ENCODE measurements around the gene FOXS1. TPM values are rescaled to one million over a fixed set of nuclear protein-coding genes. Genes with fewer than 3 reads are reported as not detected.

FOXS1 gene
- polyA plus RNA-seq, 1 of the 3 experiments (the other 2 are of a cell fraction), result 0.99 TPM

DNA sequence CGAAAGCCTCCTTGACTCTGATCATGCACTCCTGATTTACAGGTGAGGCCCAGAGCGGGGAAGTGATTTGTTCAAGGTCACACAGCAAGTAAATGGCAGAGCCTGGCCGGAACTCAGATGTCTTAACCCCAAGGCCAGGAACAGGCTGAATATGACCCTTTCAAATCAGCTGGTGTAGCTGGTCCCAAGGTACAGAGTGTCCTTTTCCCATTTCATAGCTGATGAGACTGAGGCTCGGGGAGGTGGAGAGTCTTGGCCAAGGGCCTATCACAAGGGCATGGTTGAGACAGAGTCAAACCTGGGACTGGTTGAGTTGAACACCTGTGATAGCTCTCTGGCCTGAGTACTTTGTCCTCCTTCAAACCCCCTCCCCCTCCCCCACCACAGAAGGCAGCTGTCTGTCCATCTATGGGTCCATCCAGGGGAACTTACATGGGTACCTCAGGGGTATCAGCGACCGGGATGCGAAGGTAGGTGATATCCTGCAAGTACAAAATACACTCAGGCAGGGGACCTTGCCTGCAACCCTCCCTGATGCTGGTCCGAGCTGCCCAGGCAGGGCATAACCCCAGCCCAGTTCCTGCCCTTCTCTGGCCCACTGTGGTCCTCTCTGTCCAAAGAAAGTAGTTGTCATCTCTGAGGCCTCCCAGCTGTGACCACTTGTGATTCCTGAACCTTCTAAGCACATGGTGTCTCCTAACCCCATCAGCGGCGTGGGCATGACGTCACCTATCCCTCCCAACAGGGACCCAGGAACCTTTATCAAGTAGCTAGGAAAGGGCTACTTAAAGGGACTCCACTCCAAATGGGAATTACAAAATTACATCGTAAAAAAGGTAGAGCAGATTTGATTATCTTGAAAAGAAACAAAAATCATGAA, 19.4 kb upstream of the FOXS1 start:
- 87% methylated on average over 11 of the region's 12 CpGs for WGBS (ENCODE audit: low lambda C conversion rate)
- H3K79me2 ChIP-seq (ENCODE audit: insufficient read depth), result no peaks in the 10 kb centered on the region
- ChIA-PET POLR2A (no interaction called here), CTCF (interaction anchor here (1.4 to 4.2 kb wide), 3 partner anchors 12 to 87 kb away, joined by 9 to 16 read pairs (median 16); partner anchors contain the start of gene PDRG1)
- TF ChIP-seq EP300 (IDR thresholded peaks at IDR 0.05; ENCODE audit: borderline replicate concordance in 1 of 2, low read depth in 1 of 2, low read length in 1 of 2), result no peak
- no peak for TF ChIP-seq USF2 (IDR thresholded peaks at IDR 0.05; ENCODE audit: borderline replicate concordance, low read depth, low read length)
- TF ChIP-seq TEAD4 (IDR thresholded peaks at IDR 0.05; ENCODE audit: borderline replicate concordance, insufficient read depth), result no peak
- TF ChIP-seq, protein P1, sequence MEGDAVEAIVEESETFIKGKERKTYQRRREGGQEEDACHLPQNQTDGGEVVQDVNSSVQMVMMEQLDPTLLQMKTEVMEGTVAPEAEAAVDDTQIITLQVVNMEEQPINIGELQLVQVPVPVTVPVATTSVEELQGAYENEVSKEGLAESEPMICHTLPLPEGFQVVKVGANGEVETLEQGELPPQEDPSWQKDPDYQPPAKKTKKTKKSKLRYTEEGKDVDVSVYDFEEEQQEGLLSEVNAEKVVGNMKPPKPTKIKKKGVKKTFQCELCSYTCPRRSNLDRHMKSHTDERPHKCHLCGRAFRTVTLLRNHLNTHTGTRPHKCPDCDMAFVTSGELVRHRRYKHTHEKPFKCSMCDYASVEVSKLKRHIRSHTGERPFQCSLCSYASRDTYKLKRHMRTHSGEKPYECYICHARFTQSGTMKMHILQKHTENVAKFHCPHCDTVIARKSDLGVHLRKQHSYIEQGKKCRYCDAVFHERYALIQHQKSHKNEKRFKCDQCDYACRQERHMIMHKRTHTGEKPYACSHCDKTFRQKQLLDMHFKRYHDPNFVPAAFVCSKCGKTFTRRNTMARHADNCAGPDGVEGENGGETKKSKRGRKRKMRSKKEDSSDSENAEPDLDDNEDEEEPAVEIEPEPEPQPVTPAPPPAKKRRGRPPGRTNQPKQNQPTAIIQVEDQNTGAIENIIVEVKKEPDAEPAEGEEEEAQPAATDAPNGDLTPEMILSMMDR (IDR thresholded peaks at IDR 0.05), result no peak
- TF ChIP-seq RAD21 (IDR thresholded peaks at IDR 0.05; ENCODE audit: low read length), result no peak
- no peaks in the 10 kb centered on the region for H3K9me3 ChIP-seq
- H3K4me3 ChIP-seq (ENCODE audit: low read depth in 2 of 2, low read length in 1 of 2), result no peak overlapping the region
- H3K4me2 ChIP-seq, result no peak overlapping the region
- no peaks in the 10 kb centered on the region for H3K36me3 ChIP-seq (replicated peaks in 1 of 2; ENCODE audit: control insufficient read depth in 1 of 2, insufficient read depth in 2 of 2, low read length in 1 of 2)
- peaks cover 0 to 37% of the 10 kb centered on the region in 2 experiments; a peak in 2 of 4 replicates for H3K4me1 ChIP-seq (ENCODE audit: control insufficient read depth in 1 of 2, insufficient read depth in 2 of 2, low read depth in 1 of 2, low read length in 1 of 2)
- no peak overlapping the region for H2AFZ ChIP-seq (ENCODE audit: low read depth)
- H3K9ac ChIP-seq, result no peak overlapping the region
- no peaks in the 10 kb centered on the region for H3K9me2 ChIP-seq
- H4K20me1 ChIP-seq (ENCODE audit: insufficient read depth), result no peaks in the 10 kb centered on the region
- no peak for DNase-seq
- peaks cover 5% of the 10 kb centered on the region for H3F3A ChIP-seq (replicated peaks; ENCODE audit: insufficient read depth)
- H3K27me3 ChIP-seq (ENCODE audit: insufficient read depth), result no peaks in the 10 kb centered on the region
- no peak overlapping the region for H3K27ac ChIP-seq (ENCODE audit: low read depth in 2 of 2, low read length in 1 of 2)

- H2AFZ ChIP-seq (ENCODE audit: low read depth), result no peak overlapping the region
- H3K4me3 ChIP-seq (ENCODE audit: low read depth in 2 of 2, low read length in 1 of 2), result no peak overlapping the region
- H3K9me2 ChIP-seq, result no peaks in the 10 kb centered on the region
- H3K4me2 ChIP-seq, result no peak overlapping the region
- no peak overlapping the region for H3K9ac ChIP-seq
- ChIA-PET CTCF (interaction anchor here (1.1 to 4.9 kb wide), 6 partner anchors 11 to 168 kb away, joined by 4 to 36 read pairs (median 16); partner anchors contain the start of genes FOXS1 and PDRG1), POLR2A (no interaction called here)
- peaks cover 5% of the 10 kb centered on the region for H3F3A ChIP-seq (replicated peaks; ENCODE audit: insufficient read depth)
- DNase-seq, result no peak
- no peak for TF ChIP-seq FOXJ3 (CRISPR knock-in tag; IDR thresholded peaks at IDR 0.05)
- no peaks in the 10 kb centered on the region for H3K79me2 ChIP-seq (ENCODE audit: insufficient read depth)
- H4K20me1 ChIP-seq (ENCODE audit: insufficient read depth), result no peaks in the 10 kb centered on the region
- H3K27me3 ChIP-seq (ENCODE audit: insufficient read depth), result no peaks in the 10 kb centered on the region
- H3K4me1 ChIP-seq (ENCODE audit: control insufficient read depth in 1 of 2, insufficient read depth in 2 of 2, low read depth in 1 of 2, low read length in 1 of 2), result peaks cover 0 to 24% of the 10 kb centered on the region in 2 experiments; a peak in 2 of 4 replicates
- no peaks in the 10 kb centered on the region for H3K9me3 ChIP-seq
- no peak overlapping the region for H3K27ac ChIP-seq (ENCODE audit: low read depth in 2 of 2, low read length in 1 of 2)
- no peaks in the 10 kb centered on the region for H3K36me3 ChIP-seq (replicated peaks in 1 of 2; ENCODE audit: control insufficient read depth in 1 of 2, insufficient read depth in 2 of 2, low read length in 1 of 2)
- WGBS (ENCODE audit: low lambda C conversion rate), result 64% methylated on average over 6 of the region's 9 CpGs
Observed at GRCh38 chr20:31863296-31864085, 18.1 kb upstream of the FOXS1 start.
